Skeletal muscle cell (primary cell): ENCODE data around the gene OSBPL3.
A peak's percentile ranks its signal among the peaks of the same experiment; 100 is the strongest.
"Not testable (repeated sequence)": the region's sequence is repeated elsewhere in the genome, so short reads cannot be mapped to it uniquely, and the experiment has no call there.

Experiments
- DNase-seq: peaks from one replicate; pipeline ENCODE4 v3.0.0-alpha.2; 2010; ENCODE audit warnings: low read depth
- H3K4me3 ChIP-seq: 2 replicates; pipeline ENCODE4 v1.5.1; 2011; ENCODE audit warnings: low read depth, mild to moderate bottlenecking, control low read depth, low read length, moderate library complexity

OSBPL3 gene

DNA sequence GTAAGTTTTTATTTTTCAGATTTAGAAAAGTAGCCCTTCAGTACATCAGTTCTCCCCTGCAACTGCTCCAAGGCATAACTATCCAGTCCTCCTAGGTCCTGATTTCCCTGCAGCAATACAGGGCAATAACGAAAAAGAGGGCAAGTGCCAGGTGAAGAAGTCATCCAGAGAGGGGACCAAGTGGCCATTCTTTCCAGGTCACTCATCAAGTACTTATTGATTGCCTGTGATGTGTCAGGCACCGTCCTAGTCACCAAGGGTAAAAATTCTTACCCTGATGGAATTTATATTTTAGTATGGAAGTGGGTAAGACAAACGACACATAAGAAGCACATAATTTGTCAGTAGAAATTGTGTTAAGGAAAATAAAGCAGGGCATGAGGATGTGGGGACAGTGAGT, 155.6 kb downstream of the OSBPL3 start:
- H3K4me3 ChIP-seq: no peak overlapping the region
- DNase-seq: no peak

DNA sequence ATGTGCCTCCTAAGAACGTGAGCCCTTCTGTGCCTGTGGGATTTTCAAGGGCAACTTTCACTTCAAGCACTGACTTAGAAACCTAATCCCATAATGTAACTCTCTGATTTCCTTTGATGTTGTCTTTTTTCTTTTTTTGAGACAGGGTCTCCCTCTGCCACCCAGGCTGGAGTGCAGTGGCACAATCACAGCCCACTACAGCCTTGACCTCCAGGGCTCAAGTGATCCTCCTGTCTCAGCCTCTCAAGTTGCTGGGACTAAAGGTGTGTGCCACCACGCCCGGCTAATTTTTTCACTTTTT, 158.3 kb downstream of the OSBPL3 start:
- no peak overlapping the region for H3K4me3 ChIP-seq
- DNase-seq: no peak

DNA sequence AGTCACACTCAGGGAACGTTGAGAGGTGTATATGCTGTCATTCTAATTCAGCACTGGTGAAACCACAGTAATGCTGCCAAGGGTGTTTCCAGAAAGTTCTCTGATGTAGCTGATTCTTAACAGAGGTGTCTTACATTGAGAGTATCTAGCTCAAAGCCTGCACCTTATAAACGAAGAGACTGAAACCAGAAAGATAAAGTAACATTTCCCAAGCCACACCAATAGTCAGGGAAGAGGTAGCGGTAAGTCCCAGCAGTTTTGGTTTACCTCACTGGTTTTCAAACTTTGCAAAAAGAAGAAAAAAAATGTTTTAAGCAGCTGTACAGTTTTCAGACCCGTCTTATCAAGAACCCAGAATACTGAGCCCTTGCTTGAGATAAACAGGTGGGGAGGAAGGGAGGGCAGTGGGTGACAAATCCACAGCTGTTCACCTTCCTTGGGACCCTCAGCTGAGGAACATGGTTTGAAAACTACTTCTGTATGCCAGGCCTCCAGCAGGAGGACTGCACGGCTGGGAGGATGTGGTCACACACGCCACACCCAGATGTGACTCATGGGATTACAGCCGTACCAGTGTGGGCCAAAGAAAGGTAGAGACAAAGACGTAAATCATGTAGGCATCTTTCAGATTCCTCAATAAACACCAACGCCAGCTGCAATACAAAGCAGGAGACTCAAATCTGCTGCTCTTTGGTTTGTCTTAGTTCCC, 158.8 kb downstream of the OSBPL3 start:
- peak; percentile 90 for DNase-seq
- no peak overlapping the region for H3K4me3 ChIP-seq

GRCh38 chr7:24820730-24821044, 159.3 kb downstream of the OSBPL3 start:
- no peak for DNase-seq
- H3K4me3 ChIP-seq: no peak overlapping the region

GRCh38 chr7:24819916-24820689, 159.9 kb downstream of the OSBPL3 start:
- H3K4me3 ChIP-seq: no peak overlapping the region
- peak; percentile 65 for DNase-seq

DNA sequence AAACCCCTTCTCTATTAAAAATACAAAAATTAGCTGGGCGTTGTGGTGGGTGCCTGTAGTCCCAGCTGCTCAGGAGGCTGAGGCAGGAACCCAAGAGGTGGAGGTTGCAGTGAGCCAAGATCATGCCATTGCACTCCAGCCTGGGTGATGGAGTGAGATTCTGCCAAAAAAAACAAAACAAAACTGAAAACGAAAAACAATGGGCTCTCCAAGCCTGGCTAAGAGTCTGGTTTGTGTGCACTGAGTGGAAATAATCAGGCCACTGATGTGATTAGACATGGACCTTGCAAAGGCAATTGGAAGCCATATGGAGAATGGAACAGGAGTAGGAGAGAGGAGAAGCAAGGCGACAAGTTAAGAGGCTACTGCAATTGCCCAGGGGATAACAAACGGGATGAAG, 162.6 kb downstream of the OSBPL3 start:
- DNase-seq: no peak
- no peak overlapping the region for H3K4me3 ChIP-seq

DNA sequence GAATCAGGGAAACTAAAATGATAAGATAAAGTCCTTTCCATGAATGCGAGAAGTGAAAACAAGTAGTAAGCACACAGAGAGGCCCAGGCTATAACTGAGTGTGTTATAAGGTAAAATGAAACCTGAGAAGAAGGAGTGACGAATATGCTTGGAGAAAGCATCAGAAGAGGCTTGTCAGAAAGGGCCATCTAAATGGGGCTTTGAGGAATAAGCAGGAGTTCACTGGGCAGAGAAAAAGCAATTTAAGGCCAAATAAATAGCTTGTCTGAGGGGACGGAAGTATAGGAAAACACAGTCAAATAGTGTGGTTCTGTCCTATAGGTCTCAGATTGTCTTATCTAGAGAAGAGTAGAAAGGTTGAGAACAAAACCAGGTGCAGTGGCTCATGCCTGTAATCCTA, 163.1 kb downstream of the OSBPL3 start:
- H3K4me3 ChIP-seq: no peak overlapping the region
- DNase-seq: no peak

DNA sequence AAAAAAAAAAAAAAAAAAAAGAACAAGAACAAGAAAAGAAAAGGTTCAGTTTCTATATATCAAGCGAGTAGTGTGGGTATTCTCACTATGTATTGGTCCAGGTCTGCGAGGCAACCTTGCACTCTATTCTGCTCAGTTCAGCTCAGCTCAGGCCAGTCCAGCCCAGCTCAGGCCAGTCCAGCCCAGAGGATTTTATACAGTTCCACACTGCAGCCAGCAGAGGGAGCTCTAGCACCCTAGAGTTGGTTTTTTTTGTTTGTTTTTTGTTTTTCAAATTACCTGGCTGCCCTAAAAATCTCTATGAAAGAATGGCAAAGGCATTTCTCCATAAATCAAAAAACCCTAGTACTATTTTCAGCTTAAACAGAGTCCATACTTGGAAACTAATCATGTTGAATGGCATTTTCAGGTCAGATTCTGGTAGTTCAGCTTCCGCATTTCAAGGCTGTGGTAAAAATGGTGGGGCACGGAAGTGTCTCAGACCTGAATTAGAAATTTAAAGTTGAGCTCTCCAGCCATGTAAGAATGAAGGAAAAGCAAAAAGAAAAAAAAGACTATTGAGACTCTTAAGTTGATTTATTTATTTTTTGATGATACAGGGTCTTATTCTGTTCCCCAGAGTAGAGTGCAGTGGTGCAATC, 167.6 kb downstream of the OSBPL3 start:
- DNase-seq: no peak
- no peak overlapping the region for H3K4me3 ChIP-seq

DNA sequence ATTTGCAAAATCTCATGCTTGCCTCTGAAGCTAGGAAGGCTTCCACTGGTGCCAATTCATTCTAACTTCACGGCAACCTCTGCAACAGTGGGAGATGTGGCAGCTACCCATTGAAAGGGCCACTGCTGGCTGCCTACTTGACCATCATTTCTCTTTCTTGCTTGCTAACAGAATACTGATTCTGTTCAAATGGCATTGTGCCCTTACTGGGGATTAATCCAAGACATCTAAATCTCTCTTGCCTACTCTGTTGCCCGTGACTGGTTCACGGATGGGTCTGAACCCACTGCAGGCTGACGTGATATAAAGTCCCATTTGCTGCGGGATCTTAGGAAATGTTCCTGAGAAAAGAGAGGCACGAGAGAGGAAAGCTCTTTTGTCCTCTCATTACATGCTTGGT, 171.5 kb downstream of the OSBPL3 start:
- no peak for DNase-seq
- H3K4me3 ChIP-seq: no peak overlapping the region

GRCh38 chr7:24802300-24802699, 177.7 kb downstream of the OSBPL3 start:
- H3K4me3 ChIP-seq: no peak overlapping the region
- DNase-seq: no peak

- DNase-seq: no peak
- no peak overlapping the region for H3K4me3 ChIP-seq
Observed at GRCh38 chr7:24801883-24802282, 178.1 kb downstream of the OSBPL3 start.

DNA sequence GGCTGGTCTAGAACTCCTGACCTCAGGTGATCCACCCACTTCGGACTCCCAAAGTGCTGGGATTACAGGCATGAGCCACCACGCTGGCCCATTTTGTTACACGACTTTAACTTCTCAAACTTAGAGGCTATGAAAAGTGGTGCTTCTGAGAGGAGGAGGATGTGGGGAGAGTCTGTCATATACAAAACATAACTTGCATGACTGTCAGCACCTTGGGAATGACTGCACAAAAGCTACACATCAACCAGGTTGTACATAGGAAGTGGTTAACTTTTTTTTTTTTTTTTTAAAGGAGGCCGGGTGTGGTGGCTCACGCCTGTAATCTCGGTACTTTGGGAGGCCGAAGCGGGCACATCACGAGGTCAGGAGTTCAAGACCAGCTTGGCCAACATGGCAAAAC, 179.3 kb downstream of the OSBPL3 start:
- DNase-seq: no peak
- no peak overlapping the region for H3K4me3 ChIP-seq

DNA sequence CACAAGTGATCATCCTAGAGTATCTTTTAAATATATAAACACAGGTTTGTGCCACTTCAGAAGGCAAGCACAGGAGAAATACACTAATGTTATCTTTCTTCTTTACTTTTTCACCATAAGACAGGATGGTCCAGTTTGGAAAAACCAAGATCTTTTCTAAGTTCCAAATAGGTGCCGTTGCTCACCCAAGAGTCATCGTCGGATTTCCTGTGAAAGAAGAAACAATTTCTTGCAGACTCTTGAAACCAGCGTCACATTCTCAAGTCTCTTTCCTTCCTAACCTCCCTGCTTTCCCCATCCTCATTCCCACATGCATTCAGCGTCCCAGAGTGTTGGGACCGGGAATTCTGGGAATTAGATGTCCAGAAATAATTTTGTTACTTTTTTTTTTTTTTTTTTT, 179.9 kb downstream of the OSBPL3 start:
- no peak for DNase-seq
- no peak overlapping the region for H3K4me3 ChIP-seq

GRCh38 chr7:24799506-24799905, 180.5 kb downstream of the OSBPL3 start:
- no peak overlapping the region for H3K4me3 ChIP-seq
- no peak for DNase-seq

GRCh38 chr7:24798261-24798660, 181.7 kb downstream of the OSBPL3 start:
- DNase-seq: no peak

GRCh38 chr7:24797270-24797669, 182.7 kb downstream of the OSBPL3 start:
- no peak overlapping the region for H3K4me3 ChIP-seq
- no peak for DNase-seq

More at GRCh38 chr7:24798261-24798660, 181.7 kb downstream of the OSBPL3 start:
- H3K4me3 ChIP-seq: no peak overlapping the region

DNA sequence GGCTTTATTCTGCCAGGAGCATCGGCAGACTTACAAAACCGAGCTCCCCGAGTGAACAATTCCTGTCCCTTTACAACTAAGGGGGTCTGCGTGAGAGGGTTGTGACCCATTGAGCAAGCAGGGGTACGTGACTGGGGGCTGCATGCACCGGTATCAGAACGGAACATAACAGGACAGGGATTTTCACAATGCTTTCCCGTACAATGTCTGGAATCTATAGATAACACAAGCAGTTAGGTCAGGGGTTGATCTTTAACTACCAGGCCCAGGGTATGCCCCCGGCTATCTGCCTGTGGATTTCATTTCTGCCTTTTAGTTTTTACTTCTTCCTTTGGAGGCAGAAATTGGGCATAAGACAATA, 184.6 kb downstream of the OSBPL3 start:
- H3K4me3 ChIP-seq: no peak overlapping the region

DNA sequence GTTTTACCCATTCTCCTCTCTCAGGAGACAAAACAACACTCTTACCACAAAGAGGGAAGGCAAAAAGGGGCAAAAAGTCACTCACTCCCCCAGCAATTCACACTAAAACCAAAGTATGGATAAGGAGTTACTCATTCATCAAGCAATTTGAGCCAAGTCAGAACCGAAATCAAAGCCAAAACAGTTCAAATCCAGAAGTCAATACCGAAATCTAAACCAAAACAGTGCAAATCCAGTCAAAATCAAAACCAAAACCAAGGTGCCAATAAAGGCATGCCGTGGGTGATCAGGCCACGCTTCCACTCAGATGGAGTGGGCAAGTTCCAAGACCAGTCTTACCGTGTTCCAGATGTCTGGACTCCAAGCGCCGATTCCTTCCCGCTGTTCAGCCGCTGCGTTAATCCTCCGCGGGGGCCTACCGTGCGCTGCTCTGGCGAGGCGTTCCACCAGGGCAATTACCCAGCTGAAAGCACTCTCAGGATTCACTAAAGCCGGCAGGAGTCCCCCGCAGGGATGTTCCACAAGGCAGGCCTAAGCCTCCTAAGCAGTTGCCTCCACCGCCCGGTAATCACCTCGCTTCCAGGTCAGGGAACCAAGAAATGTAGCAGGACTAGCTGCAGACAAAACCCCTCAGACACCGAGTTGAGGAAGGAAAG, 185.1 kb downstream of the OSBPL3 start:
- DNase-seq, H3K4me3 ChIP-seq: not testable (repeated sequence)

More for the DNA sequence above, 184.6 kb downstream of the OSBPL3 start:
- DNase-seq: no peak

DNA sequence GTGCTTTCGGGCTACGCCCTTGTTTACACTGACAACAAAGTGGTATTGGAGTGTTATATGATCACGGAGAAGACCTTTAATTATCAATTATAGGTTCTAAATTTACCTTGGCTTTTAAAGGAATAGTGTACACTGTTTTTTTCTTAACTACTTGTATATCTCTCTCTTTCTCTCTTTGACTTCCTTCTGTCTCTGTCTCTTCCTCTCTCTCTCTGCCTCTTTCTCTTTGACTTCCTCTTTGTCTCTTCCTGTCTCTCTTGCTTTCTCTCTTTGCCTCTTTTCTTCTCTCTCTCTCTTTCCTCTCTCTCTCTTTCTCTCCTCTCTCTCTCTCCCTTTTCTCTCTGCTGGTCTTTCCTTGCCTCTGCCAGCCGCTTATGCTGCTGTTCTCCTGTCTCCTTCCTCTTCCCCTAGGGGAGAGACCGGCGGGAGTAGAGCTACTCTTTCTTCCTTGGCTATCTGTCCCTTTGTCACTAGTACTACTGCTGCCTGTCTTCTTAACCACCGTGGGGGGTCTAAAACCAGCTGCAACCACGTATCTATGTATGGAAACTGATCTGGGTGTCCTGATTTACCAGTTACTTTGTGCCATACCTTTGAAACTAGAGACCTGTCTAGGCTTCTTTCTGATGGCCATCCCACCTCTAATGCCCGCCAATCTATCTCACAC, 185.9 kb downstream of the OSBPL3 start:
- DNase-seq: no peak
- H3K4me3 ChIP-seq: no peak overlapping the region

DNA sequence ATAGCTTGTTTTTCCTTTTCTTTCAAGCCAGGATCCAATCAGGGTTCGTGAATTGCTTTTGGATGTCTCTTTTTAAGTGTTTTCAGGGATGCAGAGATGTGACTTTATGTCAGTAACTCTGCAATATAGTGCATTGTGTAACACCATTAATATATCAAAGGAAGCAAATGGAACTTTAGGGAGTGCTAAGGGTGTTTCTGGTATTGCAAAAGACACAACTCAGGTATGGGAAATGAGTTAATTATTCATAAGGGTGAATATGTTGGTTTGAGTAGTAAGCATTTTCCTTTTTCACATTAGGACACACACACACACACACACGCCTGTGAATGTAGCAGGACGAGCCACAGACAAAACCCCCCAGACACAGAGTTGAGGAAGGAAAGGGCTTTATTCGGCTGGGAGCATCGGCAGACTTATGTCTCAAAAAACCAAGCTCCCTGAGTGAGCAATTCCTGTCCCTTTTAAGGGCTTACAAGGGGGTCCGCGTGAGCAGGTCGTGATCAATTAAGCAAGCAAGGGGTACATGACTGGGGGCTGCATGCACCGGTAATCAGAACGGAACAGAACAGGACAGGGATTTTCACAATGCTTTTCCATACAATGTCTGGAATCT, 190.9 kb downstream of the OSBPL3 start:
- no peak for DNase-seq
- no peak overlapping the region for H3K4me3 ChIP-seq
